Endometrial microvascular endothelial cells (primary cell): ENCODE results near the gene ZNF492. TPM values are rescaled to one million over a fixed set of nuclear protein-coding genes. Genes with fewer than 3 reads are reported as not detected.
"Not testable (repeated sequence)": the region's sequence is repeated elsewhere in the genome, so short reads cannot be mapped to it uniquely, and the experiment has no call there.

Experiments used
- in situ Hi-C: cut with HindIII; loops from 2 replicates; pipeline ENCODE4 v1.10.0; 2017; ENCODE audit warnings: low sequenced_read_pairs, low pct_unique_long_range_greater_than_20kb; ENCODE audit errors: inconsistent ontology term
- total RNA-seq: library from RNA; depleted of rRNA; stranded (reverse); fragments of >200 nt; gene quantifications from one replicate; pipeline ENCODE4 v1.2.3, GENCODE V29; 2015; ENCODE audit errors: inconsistent ontology term

Gene ZNF492
- total RNA-seq, result under 0.01 TPM

GRCh38 chr19:22633706-22634449, at the start of gene ZNF492:
TSS of gene ZNF492 (plus strand) at chr19:22634324. CDS start at chr19:22653400, 19,076 bp downstream.
- in situ Hi-C loops, result not testable (repeated sequence)

- in situ Hi-C loops, result no loop called here
Observed at GRCh38 chr19:22595422-22595821, 38.7 kb upstream of the ZNF492 start.

- in situ Hi-C loops, result no loop called here
Observed at GRCh38 chr19:22595918-22596341, 38.2 kb upstream of the ZNF492 start.

GRCh38 chr19:22600690-22601648, 33.2 kb upstream of the ZNF492 start:
- in situ Hi-C loops, result no loop called here

- in situ Hi-C loops, result no loop called here
Observed at GRCh38 chr19:22601906-22602630, 32.1 kb upstream of the ZNF492 start.

GRCh38 chr19:22602631-22603272, 31.4 kb upstream of the ZNF492 start:
- in situ Hi-C loops, result no loop called here

DNA sequence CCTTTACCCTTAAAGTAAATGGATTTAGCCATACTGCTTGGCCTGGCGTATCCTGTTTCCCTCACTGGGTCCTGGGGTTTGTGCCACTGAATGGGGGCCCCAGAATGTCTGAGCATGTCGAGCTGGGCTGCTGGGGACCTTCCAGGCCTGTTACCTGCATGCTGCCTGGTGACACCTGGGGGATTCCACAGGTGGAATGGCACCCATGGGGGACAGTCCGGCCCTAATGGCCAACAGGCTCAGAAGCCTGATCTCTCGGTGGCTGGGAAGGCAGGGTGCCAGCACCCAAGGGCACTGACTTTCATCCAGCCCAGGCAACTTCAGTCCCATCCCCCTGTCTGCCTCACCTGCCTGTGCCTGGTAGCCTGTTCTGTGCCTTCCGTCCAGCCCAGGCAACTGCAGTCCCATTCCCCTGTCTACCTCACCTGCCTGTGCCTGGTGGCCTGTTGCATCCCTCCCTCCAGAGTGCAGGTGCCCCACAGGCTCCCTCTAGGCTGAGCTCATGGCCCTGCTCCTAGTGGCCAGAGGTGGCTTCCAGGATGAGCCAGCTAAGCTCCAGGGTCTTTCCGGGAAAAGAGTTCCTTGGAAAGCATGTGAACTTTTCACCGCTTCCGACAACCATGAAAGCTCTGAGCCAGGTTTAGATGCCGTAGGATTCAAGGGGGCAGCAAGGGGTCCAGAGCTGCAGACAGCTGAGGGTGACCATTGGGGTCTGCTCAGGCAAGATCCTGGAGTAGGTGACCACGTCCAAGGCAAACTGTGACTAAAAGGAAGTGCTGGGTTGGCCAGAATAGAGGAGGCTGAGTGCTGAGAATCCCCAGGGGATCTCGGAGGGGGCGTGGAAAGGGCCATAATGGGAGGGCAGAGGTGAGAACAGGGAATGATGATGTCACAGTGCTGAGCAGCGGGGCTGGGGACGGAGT, 30.3 kb upstream of the ZNF492 start:
- in situ Hi-C loops, result no loop called here

GRCh38 chr19:22604571-22605274, 29.4 kb upstream of the ZNF492 start:
- in situ Hi-C loops, result no loop called here

DNA sequence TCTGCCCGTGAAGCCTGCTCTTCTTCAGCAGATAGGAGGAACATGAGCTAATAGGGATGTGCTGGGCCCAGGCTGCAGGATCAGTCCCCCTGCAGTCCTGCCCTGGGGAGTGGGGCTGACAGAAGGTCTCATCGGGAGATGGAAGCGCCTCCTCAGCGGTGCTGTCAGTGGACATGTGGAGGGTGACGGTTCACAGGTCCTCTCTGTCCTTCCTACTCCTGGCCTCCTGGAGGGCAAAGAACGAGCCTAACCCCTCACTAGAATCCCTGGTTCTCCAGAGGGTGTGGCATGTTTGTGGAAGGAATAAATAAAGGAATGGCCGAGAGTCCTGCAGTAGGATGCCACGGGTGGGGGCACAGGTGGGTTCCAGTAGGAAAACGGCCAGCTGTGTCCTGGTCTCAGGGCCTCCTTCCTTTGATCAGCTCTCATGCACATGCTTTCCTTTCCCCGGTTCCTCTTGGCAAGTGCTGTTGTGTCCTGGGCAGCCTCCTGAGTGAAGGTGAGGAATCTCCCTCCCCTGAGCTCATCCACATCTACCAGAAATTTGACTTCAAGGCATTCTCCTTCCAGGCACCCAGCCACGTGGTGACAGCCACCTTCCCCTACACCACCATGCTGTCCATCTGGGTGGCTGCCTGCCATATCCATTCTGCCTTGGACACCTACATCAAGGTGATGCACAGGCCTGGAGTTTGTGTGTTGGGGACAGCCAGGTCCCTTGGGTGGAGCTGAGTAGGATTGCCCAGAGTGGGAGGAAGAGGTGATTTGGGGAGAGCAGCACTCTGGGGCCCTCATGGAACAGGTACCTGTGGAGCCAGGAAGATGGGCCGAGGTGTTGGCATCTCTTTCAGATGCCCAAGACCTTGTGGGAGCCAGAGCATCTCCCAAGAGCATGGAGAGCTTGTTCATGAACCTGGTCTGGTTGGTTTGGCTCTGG, 28.6 kb upstream of the ZNF492 start:
- in situ Hi-C loops, result no loop called here

DNA sequence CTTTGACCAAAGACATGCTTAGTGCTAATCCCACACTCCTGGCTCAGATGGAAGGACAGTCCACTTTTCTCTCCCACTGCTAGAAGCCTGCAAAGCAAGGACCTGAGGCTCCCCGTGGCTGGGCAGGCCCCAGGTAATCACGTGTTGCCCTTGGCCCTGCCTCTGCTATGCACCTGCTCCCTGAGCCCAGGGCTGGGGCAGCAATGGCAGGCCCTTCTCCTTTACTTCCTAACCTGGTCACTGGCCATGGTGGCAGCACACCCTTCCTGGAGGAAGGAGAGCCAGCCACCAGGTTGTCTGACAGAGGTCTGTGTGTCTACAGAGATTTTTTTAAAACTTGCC, 27.9 kb upstream of the ZNF492 start:
- in situ Hi-C loops, result no loop called here

DNA sequence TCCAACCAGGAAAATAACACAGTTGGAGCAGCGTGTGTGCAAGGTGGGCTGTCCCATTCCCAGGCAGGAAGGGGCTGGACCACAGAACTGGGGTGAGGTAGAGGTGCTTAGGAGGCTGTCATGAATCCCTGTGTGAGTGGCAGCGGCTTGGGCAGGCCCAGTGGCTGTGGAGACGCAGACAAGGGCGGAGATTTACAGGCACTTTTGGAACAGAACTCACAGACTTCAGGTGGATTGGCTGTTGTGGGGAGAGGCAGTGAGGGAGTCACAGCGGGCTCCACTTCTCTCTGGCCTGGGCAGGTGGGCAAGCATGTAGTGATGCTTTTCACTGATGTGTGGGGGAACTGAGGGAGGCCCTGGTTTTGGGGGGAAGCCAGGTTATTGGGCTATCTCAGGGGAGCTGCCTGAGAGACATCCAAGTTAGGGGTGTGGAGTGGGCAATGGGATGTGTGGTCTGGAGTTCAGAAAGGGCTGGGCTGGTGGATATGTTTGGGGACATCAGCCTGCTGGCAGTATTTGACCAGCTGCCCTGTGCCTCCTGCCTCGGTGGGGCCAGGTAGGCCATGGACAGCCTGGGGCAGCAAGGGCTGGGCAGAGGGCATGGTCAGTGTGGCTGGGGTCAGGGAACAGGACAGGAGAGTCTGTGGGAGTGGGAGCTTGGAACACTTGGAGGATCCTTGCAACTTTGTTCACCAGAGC, 27.0 kb upstream of the ZNF492 start:
- in situ Hi-C loops, result no loop called here

DNA sequence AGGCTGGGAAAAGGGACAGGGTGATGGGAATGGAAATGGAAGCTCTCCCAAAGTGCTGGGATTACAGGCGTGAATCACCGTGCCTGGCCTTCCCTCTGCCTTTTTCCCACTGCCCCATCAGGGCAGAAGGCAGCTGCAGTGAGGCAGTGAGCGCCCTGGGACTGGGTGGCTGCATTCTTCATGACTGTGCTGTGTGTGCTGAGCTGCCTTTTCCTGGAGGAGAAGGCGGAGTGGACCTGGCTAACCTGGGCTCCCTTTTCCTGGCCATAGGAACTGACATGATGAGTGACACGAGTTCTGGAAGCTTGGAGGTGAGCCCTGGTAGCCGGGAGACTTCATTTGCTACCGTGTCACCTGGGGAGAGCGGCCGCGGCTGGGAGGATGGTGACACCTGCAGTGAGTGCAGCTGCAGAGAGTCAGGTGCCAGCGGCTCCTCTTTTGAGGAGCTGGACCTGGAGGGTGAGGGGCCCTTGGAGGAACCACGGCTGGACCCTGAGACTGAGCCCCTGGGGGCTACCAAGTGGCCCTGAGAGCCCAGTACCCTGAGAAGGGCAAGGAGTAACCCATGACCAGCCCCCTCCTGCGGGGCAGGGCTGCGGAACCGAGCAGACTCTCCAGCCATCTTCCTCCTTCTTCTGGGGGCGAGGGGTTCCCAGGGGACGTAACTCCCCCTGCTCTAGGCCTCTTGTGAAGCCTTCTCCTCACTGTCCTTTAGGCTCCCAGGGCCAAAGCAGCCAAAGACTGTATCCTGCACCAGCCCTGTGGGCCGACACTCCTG, 26.3 kb upstream of the ZNF492 start:
- in situ Hi-C loops, result no loop called here

DNA sequence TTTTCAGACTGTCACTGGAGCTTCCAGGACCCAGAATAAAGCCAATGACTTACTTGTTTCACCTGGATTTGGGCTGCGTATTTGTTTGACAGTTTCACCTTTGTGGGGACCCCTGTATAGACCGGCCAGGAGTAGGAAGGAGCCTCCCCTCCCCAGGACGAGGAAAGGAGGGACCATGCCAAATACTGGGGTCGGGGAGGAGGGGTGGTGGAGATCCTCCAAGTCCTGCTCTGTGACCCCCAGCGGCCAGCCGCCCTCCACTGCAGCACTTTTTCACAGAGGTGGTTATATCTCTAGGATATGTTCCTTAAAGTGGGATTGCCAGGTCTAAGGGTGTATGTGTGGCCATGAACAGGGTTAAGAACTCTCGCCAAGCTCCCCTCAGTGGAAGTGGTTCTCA, 25.7 kb upstream of the ZNF492 start:
- in situ Hi-C loops, result no loop called here

GRCh38 chr19:22609630-22610029, 24.5 kb upstream of the ZNF492 start:
- in situ Hi-C loops, result no loop called here

- in situ Hi-C loops, result no loop called here
Observed at GRCh38 chr19:22610121-22610520, 24.0 kb upstream of the ZNF492 start.
